Right lobe of liver (tissue), 6 donors: ENCODE measurements around the gene MYLK2. TPM values are rescaled to one million over a fixed set of nuclear protein-coding genes. Genes with fewer than 3 reads are reported as not detected.

ENCODE experiments used
- ATAC-seq, 4 donors: fragments of 200-7000 bp; cut with Tn5 transposase; one replicate each; pipeline ENCODE4 v1.9.1; 2020; ENCODE audit warnings: mild to moderate bottlenecking in 4 of 4, moderate library complexity in 4 of 4
- DNase-seq, 3 donors: peaks; one replicate each; pipeline ENCODE4 v3.0.0-alpha.2; 2020
- H3K27ac ChIP-seq, 3 donors: fragments of 200-600 bp; one replicate each; pipeline ENCODE4 v1.8.0; 2022
- H3K27me3 ChIP-seq, 2 donors: fragments of 200-600 bp; one replicate each; pipeline ENCODE4 v1.8.0; 2022
- H3K36me3 ChIP-seq, 4 donors: fragments of 200-600 bp; sonication (generic) in 1 of 4; one replicate each; pipeline versions ENCODE4 v1.5.1 to v1.8.0; 2017 to 2022; ENCODE audit warnings: control low read depth in 1 of 4
- H3K4me1 ChIP-seq, 4 donors: fragments of 200-600 bp; sonication (generic) in 1 of 4; one replicate each; pipeline versions ENCODE4 v1.5.1 to v1.8.0; 2017 to 2022; ENCODE audit warnings: control low read depth in 1 of 4
- H3K4me3 ChIP-seq, 3 donors: fragments of 200-600 bp; one replicate each; pipeline ENCODE4 v1.8.0; 2022
- H3K9me3 ChIP-seq, 4 donors: fragments of 200-600 bp; sonication (generic) in 1 of 4; one replicate each; pipeline versions ENCODE4 v1.5.1 to v1.8.0; 2017 to 2022; ENCODE audit warnings: control low read depth in 1 of 4
- CTCF ChIP-seq, 4 donors: fragments of 200-600 bp in 3 of 4; fragments of 450-650 bp in 1 of 4; IDR thresholded peaks; one replicate each; pipeline versions ENCODE4 v1.5.1 to v1.8.0; 2016 to 2022; ENCODE audit warnings: antibody characterized with exemption in 4 of 4, mild to moderate bottlenecking in 2 of 4
- POLR2A ChIP-seq: fragments of 450-650 bp; IDR thresholded peaks from one replicate; pipeline ENCODE4 v1.6.1; 2017; ENCODE audit warnings: antibody characterized with exemption, mild to moderate bottlenecking
- WGBS: methylation state at CpG from one replicate; pipeline ENCODE4 v1.1.6; 2018; ENCODE audit warnings: low coverage, low lambda C conversion rate; ENCODE audit not compliant: insufficient coverage; ENCODE audit errors: missing lambda C conversion rate; 5-methylcytosine and 5-hydroxymethylcytosine counted together
- intact Hi-C, 2 donors: fragments of 100-400 bp; cut with DNase I; formaldehyde crosslinking; loops; one replicate each; pipeline versions ENCODE4 v1.11.2 to v1.14.1; 2022
- total RNA-seq, 6 experiments: library from RNA; depleted of rRNA in 2 of 6; stranded (reverse); fragments of >200 nt in 2 of 6; fragmentation: NEBNext Ultra II Directional in 3 of 6; extraction: Animal tissue kit (Norgen Biotek cat#: 25700) in 3 of 6; gene quantifications; one replicate each; pipeline versions ENCODE4 v1.1.0 to v1.2.4, GENCODE V29; 2016 to 2023
- donor health status: DM: no; HTN: yes; CAD: no.
- donor health status: DM: no; HTN: no; CAD: no.
- donor health status: DM: no; HTN: no; CAD: no.
- donor health status: DM: no; HTN: yes; CAD: no.
- donor health status: DM: no; HTN: yes; CAD: no.

MYLK2 gene
- total RNA-seq, 6 experiments from 2014 or later = not detected

- DNase-seq (no peak), ATAC-seq (no peak)
- WGBS = 29% methylated on average over 3 of the region's 12 CpGs
These were observed 49.9 kb downstream of the MYLK2 start for GRCh38 chr20:31868853-31869672.

GRCh38 chr20:31869673-31869941, 50.5 kb downstream of the MYLK2 start:
- no peak for TF ChIP-seq CTCF (IDR thresholded peaks at IDR 0.05)
- no peak for TF ChIP-seq POLR2A
- H3K27me3 ChIP-seq = no peaks in the 10 kb centered on the region
- H3K9me3 ChIP-seq = no peaks in the 10 kb centered on the region
- peak overlapping the region; percentile 51 to 58 (median 54) for H3K4me3 ChIP-seq
- no peak for DNase-seq
- peaks cover 0 to 8% (median 2%) of the 10 kb centered on the region in 4 donors for H3K4me1 ChIP-seq
- no peaks in the 10 kb centered on the region for H3K36me3 ChIP-seq
- no peak for ATAC-seq
- H3K27ac ChIP-seq = no peak overlapping the region
- 0% methylated on average over 1 of the region's 1 CpG for WGBS
- intact Hi-C loops = no loop called here

More at GRCh38 chr20:31868853-31869672, 49.9 kb downstream of the MYLK2 start:
- Histone ChIP-seq H3K27ac (no peak overlapping the region), H3K4me1 (peaks cover 0 to 8% (median 2%) of the 10 kb centered on the region in 4 donors), H3K4me3 (no peak overlapping the region), H3K9me3 (no peaks in the 10 kb centered on the region), H3K27me3 (no peaks in the 10 kb centered on the region), H3K36me3 (no peaks in the 10 kb centered on the region)
- TF ChIP-seq CTCF (IDR thresholded peaks at IDR 0.05) = no peak
- no peak for TF ChIP-seq POLR2A
- intact Hi-C loops = no loop called here

GRCh38 chr20:31869942-31870725, 51.0 kb downstream of the MYLK2 start, which contains the start of the genes DUSP15 and TTLL9:
DUSP15 (minus strand) TSS chr20:31870527; CDS start chr20:31870337, 190 bp downstream.
TTLL9 (plus strand) TSS chr20:31870634; CDS start chr20:31871127, 493 bp downstream.
- H3K27ac ChIP-seq = no peak within 1 kb of the TSS
- DNase-seq = peak in 1 of 3 donors; percentile 55
- intact Hi-C loops = no loop called here

More at GRCh38 chr20:31869942-31870725, 51.0 kb downstream of the MYLK2 start, which contains the start of the genes DUSP15 and TTLL9:
- WGBS = 1% methylated on average over 16 of the region's 80 CpGs
- Histone ChIP-seq H3K4me1 (peaks cover 0 to 8% (median 2%) of the 10 kb centered on the region in 4 donors), H3K4me3 (peak within 1 kb of the TSS; percentile 51 to 58 (median 54)), H3K9me3 (no peaks in the 10 kb centered on the region), H3K27me3 (no peaks in the 10 kb centered on the region), H3K36me3 (no peaks in the 10 kb centered on the region)
- ATAC-seq = peak; percentile 88 to 91 (median 90)
- TF ChIP-seq POLR2A (no peak), CTCF (IDR thresholded peaks at IDR 0.05) (no peak)
